K562 (cell line): ENCODE measurements around the gene SCG3. TPM values are rescaled to one million over a fixed set of nuclear protein-coding genes. Genes with fewer than 3 reads are reported as not detected.
A peak's percentile ranks its signal among the peaks of the same experiment; 100 is the strongest.

ENCODE experiments used
- CBFA2T2 ChIP-seq: fragments of 450-650 bp; conservative IDR thresholded peaks from 2 replicates; pipeline ENCODE4 v1.6.1; 2017; ENCODE audit warnings: mild to moderate bottlenecking
- CEBPB ChIP-seq: fragments of 450-650 bp; IDR thresholded peaks from 2 replicates; pipeline ENCODE4 v1.6.1; 2016; ENCODE audit warnings: missing genetic modification characterization, missing compliant biosample characterization
- COPS2 ChIP-seq: fragments of 450-650 bp; conservative IDR thresholded peaks from 2 replicates; pipeline ENCODE4 v1.6.1; 2016; ENCODE audit warnings: mild to moderate bottlenecking, moderate library complexity
- DIDO1 ChIP-seq: fragments of 450-650 bp; IDR thresholded peaks from 2 replicates; pipeline ENCODE4 v1.6.1; 2016; ENCODE audit warnings: low read depth, missing biosample characterization, missing genetic modification characterization
- DMBX1 ChIP-seq: fragments of 250-450 bp; sonication (Bioruptor Pico); IDR thresholded peaks from 2 replicates; pipeline ENCODE4 v1.8.0; 2022; ENCODE audit warnings: inconsistent platforms, mild to moderate bottlenecking, moderate library complexity, borderline replicate concordance
- DPF2 ChIP-seq: fragments of 450-650 bp; IDR thresholded peaks from 2 replicates; pipeline ENCODE4 v1.6.1; 2016
- EHMT2 ChIP-seq: fragments of 450-650 bp; IDR thresholded peaks from 2 replicates; pipeline ENCODE4 v1.6.1; 2018; ENCODE audit warnings: antibody characterized with exemption
- FOXM1 ChIP-seq, 2 experiments: fragments of 450-650 bp in 1 of 2; sonication (generic) in 1 of 2; formaldehyde crosslinking in 1 of 2; IDR thresholded peaks; 2 replicates each; pipeline versions ENCODE4 v1.6.1 to v1.9.0; 2017 to 2022; ENCODE audit warnings: low read depth in 2 of 2, mild to moderate bottlenecking in 2 of 2, missing genetic modification reagents in 1 of 2, moderate library complexity in 1 of 2
- HDGF ChIP-seq: fragments of 450-650 bp; IDR thresholded peaks from 2 replicates; pipeline ENCODE4 v1.6.1; 2016
- HIVEP1 ChIP-seq: fragments of 250-450 bp; sonication (Bioruptor Pico); IDR thresholded peaks from 2 replicates; pipeline ENCODE4 v1.4.0; 2020; ENCODE audit warnings: mild to moderate bottlenecking
- HNRNPH1 ChIP-seq: fragments of 200-400 bp; formaldehyde crosslinking; optimal IDR thresholded peaks from 2 replicates; pipeline ENCODE3; 2017; ENCODE audit warnings: low read depth, mild to moderate bottlenecking, low read length, moderate library complexity
- IFI16 ChIP-seq: fragments of 250-450 bp; sonication (Bioruptor Pico); IDR thresholded peaks from 2 replicates; pipeline ENCODE4 v2.1.2; 2022; ENCODE audit warnings: mild to moderate bottlenecking, inconsistent platforms
- ILK ChIP-seq: fragments of 450-650 bp; IDR thresholded peaks from 2 replicates; pipeline ENCODE4 v1.6.1; 2016; ENCODE audit warnings: missing genetic modification characterization, low read depth, mild to moderate bottlenecking, missing compliant biosample characterization, moderate library complexity, borderline replicate concordance
- PTTG1 ChIP-seq: fragments of 450-650 bp; IDR thresholded peaks from 2 replicates; pipeline ENCODE4 v1.6.1; 2016; ENCODE audit warnings: low read depth, mild to moderate bottlenecking, missing genetic modification characterization, missing compliant biosample characterization
- RFX1 ChIP-seq: fragments of 450-650 bp; IDR thresholded peaks from 2 replicates; pipeline ENCODE4 v1.6.1; 2016; ENCODE audit warnings: mild to moderate bottlenecking, moderate library complexity
- TEAD4 ChIP-seq, 2 experiments: sonication (generic) in 1 of 2; formaldehyde crosslinking in 1 of 2; IDR thresholded peaks; 2 replicates each; pipeline versions ENCODE4 v1.6.1 to v1.8.0; 2012 to 2022; ENCODE audit warnings: borderline replicate concordance in 1 of 2, inconsistent platforms in 1 of 2, low read length in 1 of 2, mild to moderate bottlenecking in 1 of 2, missing genetic modification reagents in 1 of 2
- YY1 ChIP-seq, 3 experiments: IDR thresholded peaks; 2 replicates each; pipeline ENCODE4 v1.6.1; 2011; ENCODE audit warnings: low read length in 2 of 3, mild to moderate bottlenecking in 2 of 3, moderate library complexity in 2 of 3, borderline replicate concordance in 1 of 3, control low read depth in 1 of 3, low read depth in 1 of 3; ENCODE audit not compliant: insufficient read depth in 3 of 3, insufficient replicate concordance in 2 of 3, control insufficient read depth in 1 of 3, insufficient read length in 1 of 3; ENCODE audit errors: extremely low read depth in 1 of 3
- ZBTB11 ChIP-seq, 3 experiments: fragments of 200-800 bp in 1 of 3; fragments of 250-450 bp in 1 of 3; fragments of 450-650 bp in 1 of 3; sonication (Bioruptor Pico) in 1 of 3; sonication (Bioruptor generic) in 1 of 3; formaldehyde crosslinking in 1 of 3; IDR thresholded peaks; 2 replicates each; pipeline versions ENCODE4 v1.6.1 to v1.8.0; 2016 to 2022; ENCODE audit warnings: mild to moderate bottlenecking in 2 of 3, missing genetic modification characterization in 2 of 3, missing compliant biosample characterization in 1 of 3, moderate library complexity in 1 of 3
- ZNF311 ChIP-seq: fragments of 250-450 bp; sonication (Bioruptor Pico); IDR thresholded peaks from 2 replicates; pipeline ENCODE4 v1.4.0; 2020; ENCODE audit warnings: mild to moderate bottlenecking, moderate library complexity
- ZNF740 ChIP-seq, 3 experiments: fragments of 200-800 bp in 1 of 3; sonication (Bioruptor generic) in 1 of 3; sonication (generic) in 1 of 3; formaldehyde crosslinking in 1 of 3; IDR thresholded peaks; 2 replicates each; pipeline versions ENCODE4 v1.6.1 to v1.8.0; 2016 to 2022; ENCODE audit warnings: mild to moderate bottlenecking in 2 of 3, missing compliant biosample characterization in 2 of 3, missing genetic modification characterization in 2 of 3, missing genetic modification reagents in 1 of 3
- polyA plus RNA-seq, 8 experiments: library from polyadenylated mRNA; depleted of rRNA in 4 of 8; stranded (reverse) in 5 of 8; unstranded in 3 of 8; fragments of >200 nt; fragmentation: Nextera tagmentation in 2 of 8; fragmentation: Illumina TruSeq in 1 of 8; extraction: Ambion mirVana in 2 of 8; extraction: Trizol in 1 of 8; gene quantifications; 2 replicates each; pipeline versions ENCODE4 v1.2.1 to v1.2.3, GENCODE V29; 2011 to 2014; ENCODE audit warnings: inconsistent platforms in 1 of 8, missing spikeins in 1 of 8
- total RNA-seq, 7 experiments: library from RNA; depleted of rRNA in 6 of 7; stranded (reverse); fragments of >200 nt in 6 of 7; fragmentation: Illumina TruSeq in 2 of 7; extraction: Trizol in 2 of 7; gene quantifications; 2 replicates each; pipeline versions ENCODE4 v1.2.1 to v1.2.3, GENCODE V29; 2011 to 2021; ENCODE audit warnings: low replicate concordance in 1 of 7
- TF ChIP-seq, protein P1 (sequence below): fragments of 250-450 bp; sonication (Bioruptor Pico); IDR thresholded peaks from 2 replicates; pipeline ENCODE4 v1.5.0; 2021

The SCG3 gene
- total and polyA plus RNA-seq, 9 of the 15 experiments (the other 6 are each of a cell fraction or from before 2014, with no cell fraction given), result 13.0 to 43.8 (median 21.0) TPM

- TF ChIP-seq, protein P1, sequence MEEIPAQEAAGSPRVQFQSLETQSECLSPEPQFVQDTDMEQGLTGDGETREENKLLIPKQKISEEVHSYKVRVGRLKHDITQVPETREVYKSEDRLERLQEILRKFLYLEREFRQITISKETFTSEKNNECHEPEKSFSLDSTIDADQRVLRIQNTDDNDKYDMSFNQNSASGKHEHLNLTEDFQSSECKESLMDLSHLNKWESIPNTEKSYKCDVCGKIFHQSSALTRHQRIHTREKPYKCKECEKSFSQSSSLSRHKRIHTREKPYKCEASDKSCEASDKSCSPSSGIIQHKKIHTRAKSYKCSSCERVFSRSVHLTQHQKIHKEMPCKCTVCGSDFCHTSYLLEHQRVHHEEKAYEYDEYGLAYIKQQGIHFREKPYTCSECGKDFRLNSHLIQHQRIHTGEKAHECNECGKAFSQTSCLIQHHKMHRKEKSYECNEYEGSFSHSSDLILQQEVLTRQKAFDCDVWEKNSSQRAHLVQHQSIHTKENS (CRISPR knock-in tag), result no peak
- TF ChIP-seq CEBPB (tag), result peak; percentile 30; the same call in 1 of the 2 replicates
- TF ChIP-seq COPS2, result no peak
- TF ChIP-seq ZNF740 (CRISPR knock-in tag; IDR thresholded peaks at IDR 0.05), result no peak
- TF ChIP-seq ZNF740 (tag; IDR thresholded peaks at IDR 0.05), result peak in 1 of 2 experiments; percentile 89; a peak in 1 of 4 replicates
- no peak for TF ChIP-seq HNRNPH1
- peak; percentile 46; the same call in 1 of the 2 replicates for TF ChIP-seq DPF2
- peak; percentile 76 for TF ChIP-seq IFI16
- TF ChIP-seq TEAD4 (IDR thresholded peaks at IDR 0.05; ENCODE audit: low read length), result peak; percentile 23; the same call in 1 of the 2 replicates
- TF ChIP-seq TEAD4 (CRISPR knock-in tag; IDR thresholded peaks at IDR 0.05; ENCODE audit: borderline replicate concordance), result no peak
- TF ChIP-seq YY1 (IDR thresholded peaks at IDR 0.05; ENCODE audit: borderline replicate concordance in 1 of 3, control insufficient read depth in 1 of 3, extremely low read depth in 1 of 3, insufficient read depth in 3 of 3, insufficient read length in 1 of 3, insufficient replicate concordance in 2 of 3, low read depth in 1 of 3, low read length in 2 of 3), result peak in 1 of 3 experiments; percentile 10
- peak; percentile 68; the same call in 1 of the 2 replicates for TF ChIP-seq HIVEP1 (CRISPR knock-in tag)
- TF ChIP-seq DMBX1 (CRISPR knock-in tag), result peak; percentile 97
- peak; percentile 65 for TF ChIP-seq EHMT2
- TF ChIP-seq ZBTB11 (CRISPR knock-in tag; IDR thresholded peaks at IDR 0.05), result peak in 1 of 3 experiments; percentile 71; a peak in 2 of 6 replicates
- TF ChIP-seq PTTG1 (tag), result peak; percentile 94
- peak; percentile 66; the same call in 1 of the 2 replicates for TF ChIP-seq DIDO1 (tag)
- TF ChIP-seq CBFA2T2, result 0 out of 2 replicates have a peak, but pooled peaks have one; percentile 9
- TF ChIP-seq HDGF, result no peak
- peak; percentile 83 for TF ChIP-seq ILK
- no peak for TF ChIP-seq FOXM1 (IDR thresholded peaks at IDR 0.05; ENCODE audit: low read depth)
- TF ChIP-seq FOXM1 (CRISPR knock-in tag; IDR thresholded peaks at IDR 0.05; ENCODE audit: low read depth), result no peak
- peak; percentile 71 for TF ChIP-seq RFX1
- TF ChIP-seq ZNF311 (CRISPR knock-in tag), result peak; percentile 95
These were observed 46.6 kb upstream of the SCG3 start (continued) for GRCh38 chr15:51634591-51635198.
